Endothelial cell of umbilical vein (primary cell): ENCODE data around the gene FLT1. TPM values are rescaled to one million over a fixed set of nuclear protein-coding genes. Genes with fewer than 3 reads are reported as not detected.

Source experiments
- BruUV-seq: library from RNA; stranded (reverse); fragments of 400-500 nt; replicated peaks from 2 replicates; lab custom pipeline; 2021; lab: Mats Ljungman, UMichigan
- CTCF ChIA-PET: fragments of 300-600, 350-600 bp; sonication (Branson Sonifier 250); formaldehyde crosslinking; loops from one replicate; lab custom pipeline; 2021; ENCODE audit warnings: antibody characterized with exemption, inconsistent platforms; lab: Charles Lee
- POLR2A ChIA-PET: fragments of 300-600, 350-600 bp; sonication (Branson Sonifier 250); formaldehyde crosslinking; loops from one replicate; lab custom pipeline; 2021; ENCODE audit warnings: antibody characterized with exemption, inconsistent platforms; lab: Charles Lee
- DNase-seq: peaks from one replicate; pipeline ENCODE4 v3.0.0-alpha.2; 2011; ENCODE audit warnings: low read depth, low spot score
- FAIRE-seq: peaks from 2 replicates; lab custom pipeline; 2011; peaks lifted over from hg19 to GRCh38; lab: Jason Lieb, UNC
- H2AFZ ChIP-seq: 2 replicates; pipeline ENCODE4 v1.6.0; 2012; ENCODE audit warnings: low read depth, low read length, control low read depth, inconsistent platforms
- H3K27ac ChIP-seq: 2 replicates; pipeline ENCODE4 v1.5.1; 2011; ENCODE audit warnings: low read depth, mild to moderate bottlenecking, control low read depth, low read length, moderate library complexity; ENCODE audit not compliant: insufficient read depth
- H3K27me3 ChIP-seq, 2 experiments: 2 replicates each; pipeline versions ENCODE4 v1.6.0 to v1.6.1; 2011; ENCODE audit warnings: low read length in 2 of 2, mixed read lengths in 1 of 2; ENCODE audit not compliant: control insufficient read depth in 2 of 2, insufficient read depth in 2 of 2
- H3K36me3 ChIP-seq, 2 experiments: 2 replicates in 1 of 2; 3 replicates in 1 of 2; pipeline ENCODE4 v1.5.1; 2011; ENCODE audit warnings: low read length in 2 of 2, mild to moderate bottlenecking in 1 of 2, moderate library complexity in 1 of 2; ENCODE audit not compliant: control insufficient read depth in 2 of 2, insufficient read depth in 2 of 2; ENCODE audit errors: extremely low read depth in 1 of 2
- H3K4me1 ChIP-seq: 3 replicates; pipeline ENCODE4 v1.5.1; 2011; ENCODE audit warnings: mild to moderate bottlenecking, low read length; ENCODE audit not compliant: control insufficient read depth, insufficient read depth; ENCODE audit errors: extremely low read depth
- H3K4me2 ChIP-seq: 2 replicates; pipeline ENCODE4 v1.6.1; 2011; ENCODE audit warnings: low read length, control low read depth, mixed read lengths; ENCODE audit not compliant: insufficient read depth
- H3K4me3 ChIP-seq, 3 experiments: fragments of 200-600 bp in 1 of 3; sonication (generic), shearing (Covaris generic) in 1 of 3; replicated peaks in 1 of 3; 2 replicates each; pipeline ENCODE4 v1.5.1; 2011 to 2016; ENCODE audit warnings: control low read depth in 3 of 3, low read length in 3 of 3, mild to moderate bottlenecking in 2 of 3, inconsistent platforms in 1 of 3, low read depth in 1 of 3, moderate library complexity in 1 of 3; ENCODE audit not compliant: insufficient read depth in 1 of 3
- H3K79me2 ChIP-seq: 2 replicates; pipeline ENCODE4 v1.6.0; 2012; ENCODE audit warnings: low read length, inconsistent platforms; ENCODE audit not compliant: control insufficient read depth, insufficient read depth
- H3K9ac ChIP-seq: replicated peaks from 2 replicates; pipeline ENCODE3; 2011; ENCODE audit warnings: low read length, control low read depth; ENCODE audit not compliant: insufficient read depth; ENCODE audit errors: extremely low read depth
- H3K9me1 ChIP-seq: replicated peaks from 3 replicates; pipeline ENCODE4 v1.6.0; 2011; ENCODE audit warnings: mild to moderate bottlenecking, low read length; ENCODE audit not compliant: control insufficient read depth, insufficient read depth; ENCODE audit errors: extremely low read depth
- H3K9me3 ChIP-seq: replicated peaks from 2 replicates; pipeline ENCODE4 v1.5.1; 2012; ENCODE audit warnings: low read length, inconsistent platforms; ENCODE audit not compliant: control insufficient read depth, insufficient read depth
- H4K20me1 ChIP-seq: replicated peaks from 2 replicates; pipeline ENCODE3; 2011; ENCODE audit warnings: mild to moderate bottlenecking, low read length; ENCODE audit not compliant: control insufficient read depth, insufficient read depth; ENCODE audit errors: extremely low read depth
- EZH2 ChIP-seq: IDR thresholded peaks from 2 replicates; pipeline ENCODE4 v1.6.1; 2012; ENCODE audit warnings: borderline replicate concordance, low read depth, mild to moderate bottlenecking, moderate library complexity, low read length, inconsistent platforms; ENCODE audit not compliant: severe bottlenecking
- FOS ChIP-seq: IDR thresholded peaks from 2 replicates; pipeline ENCODE4 v1.6.1; 2011; ENCODE audit warnings: mild to moderate bottlenecking, low read length, moderate library complexity, borderline replicate concordance; ENCODE audit not compliant: insufficient read depth
- GATA2 ChIP-seq: IDR thresholded peaks from 2 replicates; pipeline ENCODE4 v1.7.0; 2011; ENCODE audit warnings: low read depth, mild to moderate bottlenecking, moderate library complexity, mixed read lengths, low read length; ENCODE audit not compliant: insufficient read length, insufficient read depth
- JUN ChIP-seq: IDR thresholded peaks from 2 replicates; pipeline ENCODE4 v1.6.1; 2011; ENCODE audit warnings: borderline replicate concordance, low read depth; ENCODE audit not compliant: insufficient read length, insufficient read depth
- MYC ChIP-seq: IDR thresholded peaks from one replicate; pipeline ENCODE4 v1.6.1; 2011; ENCODE audit warnings: mild to moderate bottlenecking, low read depth, low read length
- POLR2A ChIP-seq: IDR thresholded peaks from 2 replicates; pipeline ENCODE4 v1.6.1; 2012; ENCODE audit warnings: low read depth, mild to moderate bottlenecking, control low read depth, low read length
- POLR2AphosphoS5 ChIP-seq: IDR thresholded peaks from 2 replicates; pipeline ENCODE4 v1.6.1; 2012; ENCODE audit warnings: low read depth, mild to moderate bottlenecking, control low read depth, low read length, moderate library complexity; ENCODE audit not compliant: insufficient read depth
- dilution Hi-C: fragments of 300-500 bp; cut with MboI; formaldehyde crosslinking; loops from one replicate; pipeline ENCODE4 v1.15.0; 2019; ENCODE audit warnings: low sequenced_read_pairs; ENCODE audit not compliant: extremely low pct_ligation_motif_present
- intact Hi-C: fragments of 100-400 bp; cut with micrococcal nuclease; formaldehyde crosslinking; loops from one replicate; pipeline ENCODE4 v1.10.0; 2022
- polyA plus RNA-seq, 4 experiments: library from polyadenylated mRNA; depleted of rRNA in 3 of 4; stranded (reverse) in 3 of 4; unstranded in 1 of 4; fragments of >200 nt; gene quantifications; 2 replicates each; pipeline versions ENCODE4 v1.2.1 to v1.2.3, GENCODE V29; 2011 to 2012; ENCODE audit warnings: missing spikeins in 1 of 4
- total RNA-seq: library from RNA; stranded (reverse); gene quantifications from 2 replicates; pipeline ENCODE4 v1.2.3, GENCODE V29; 2021
- TF ChIP-seq, protein P1 (sequence below), 2 donors: IDR thresholded peaks; 1 replicate in 1 of 2; 2 replicates in 1 of 2; pipeline ENCODE4 v1.5.1; 2011; ENCODE audit warnings: low read length in 2 of 2, mild to moderate bottlenecking in 2 of 2, moderate library complexity in 2 of 2, control low read depth in 1 of 2, inconsistent platforms in 1 of 2, low read depth in 1 of 2; ENCODE audit not compliant: insufficient read depth in 1 of 2; ENCODE audit errors: extremely low read depth in 1 of 2
- TF ChIP-seq, protein P2 (sequence below): IDR thresholded peaks from 2 replicates; pipeline ENCODE4 v1.6.1; 2011; ENCODE audit not compliant: insufficient read depth, insufficient read length

FLT1 gene
- total and polyA plus RNA-seq, 2 donors (not counting 3 experiments of a cell fraction or from before 2014, with no cell fraction given) = 16.0 to 104 TPM

DNA sequence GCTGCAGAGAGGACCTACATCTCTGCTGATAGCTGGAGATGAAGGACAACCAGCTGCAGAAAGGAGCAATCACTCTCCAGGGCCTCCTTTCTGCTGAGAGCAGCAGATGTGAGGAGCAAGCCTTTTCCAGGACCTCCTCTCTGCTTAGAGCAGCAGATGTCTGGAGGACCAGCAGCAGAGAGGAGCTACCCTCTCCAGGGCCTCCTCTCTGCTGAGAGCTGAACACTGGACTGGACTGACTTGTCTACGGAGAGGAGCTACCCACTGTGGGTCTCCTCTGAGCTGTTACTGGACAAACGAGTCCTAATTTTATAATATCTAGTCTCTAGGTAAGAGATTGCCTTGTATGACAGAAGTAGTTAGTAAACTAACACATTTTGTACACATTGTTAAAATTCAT, 40.8 kb upstream of the FLT1 start:
- no peak overlapping the region for H3K4me3 ChIP-seq
- H3K9ac ChIP-seq = no peak overlapping the region
- TF ChIP-seq GATA2 = no peak
- TF ChIP-seq POLR2AphosphoS5 = no peak
- TF ChIP-seq, protein P1, sequence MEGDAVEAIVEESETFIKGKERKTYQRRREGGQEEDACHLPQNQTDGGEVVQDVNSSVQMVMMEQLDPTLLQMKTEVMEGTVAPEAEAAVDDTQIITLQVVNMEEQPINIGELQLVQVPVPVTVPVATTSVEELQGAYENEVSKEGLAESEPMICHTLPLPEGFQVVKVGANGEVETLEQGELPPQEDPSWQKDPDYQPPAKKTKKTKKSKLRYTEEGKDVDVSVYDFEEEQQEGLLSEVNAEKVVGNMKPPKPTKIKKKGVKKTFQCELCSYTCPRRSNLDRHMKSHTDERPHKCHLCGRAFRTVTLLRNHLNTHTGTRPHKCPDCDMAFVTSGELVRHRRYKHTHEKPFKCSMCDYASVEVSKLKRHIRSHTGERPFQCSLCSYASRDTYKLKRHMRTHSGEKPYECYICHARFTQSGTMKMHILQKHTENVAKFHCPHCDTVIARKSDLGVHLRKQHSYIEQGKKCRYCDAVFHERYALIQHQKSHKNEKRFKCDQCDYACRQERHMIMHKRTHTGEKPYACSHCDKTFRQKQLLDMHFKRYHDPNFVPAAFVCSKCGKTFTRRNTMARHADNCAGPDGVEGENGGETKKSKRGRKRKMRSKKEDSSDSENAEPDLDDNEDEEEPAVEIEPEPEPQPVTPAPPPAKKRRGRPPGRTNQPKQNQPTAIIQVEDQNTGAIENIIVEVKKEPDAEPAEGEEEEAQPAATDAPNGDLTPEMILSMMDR (IDR thresholded peaks at IDR 0.05; ENCODE audit: extremely low read depth in 1 of 2, insufficient read depth in 1 of 2, low read depth in 1 of 2, low read length in 2 of 2) = no peak
- TF ChIP-seq, protein P2, sequence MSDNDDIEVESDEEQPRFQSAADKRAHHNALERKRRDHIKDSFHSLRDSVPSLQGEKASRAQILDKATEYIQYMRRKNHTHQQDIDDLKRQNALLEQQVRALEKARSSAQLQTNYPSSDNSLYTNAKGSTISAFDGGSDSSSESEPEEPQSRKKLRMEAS = no peak
- TF ChIP-seq MYC = no peak
- no peak for TF ChIP-seq EZH2
- no peak for TF ChIP-seq JUN
- TF ChIP-seq FOS = no peak
- TF ChIP-seq POLR2A = no peak
- no peaks in the 10 kb centered on the region for H4K20me1 ChIP-seq
- POLR2A ChIA-PET = no interaction called here
- DNase-seq = no peak
- no TSS peak for BruUV-seq
- H3K27ac ChIP-seq = no peak overlapping the region
- H3K36me3 ChIP-seq = no peaks in the 10 kb centered on the region
- FAIRE-seq = no peak
- no peaks in the 10 kb centered on the region for H3K9me1 ChIP-seq
- no peak overlapping the region for H2AFZ ChIP-seq
- intact Hi-C loops = no loop called here
- no peak overlapping the region for H3K4me2 ChIP-seq
- CTCF ChIA-PET = interaction anchor here (0.8 to 1.1 kb wide), 2 partner anchors 100 to 261 kb away, joined by 3 read pairs; no protein-coding TSS in a partner anchor
- H3K4me1 ChIP-seq = peaks cover 11% of the 10 kb centered on the region
- H3K27me3 ChIP-seq = no peaks in the 10 kb centered on the region
- dilution Hi-C loops = no loop called here
- no peaks in the 10 kb centered on the region for H3K9me3 ChIP-seq
- no peaks in the 10 kb centered on the region for H3K79me2 ChIP-seq
